BE2C (cell line): ENCODE data around the gene PGC.
A peak's percentile ranks its signal among the peaks of the same experiment; 100 is the strongest.

Experiments
- DNase-seq: peaks from one replicate; pipeline ENCODE4 v3.0.0-alpha.2; 2020
- H3K27me3 ChIP-seq: fragments of 250-450 bp; sonication (Bioruptor Pico); 2 replicates; pipeline ENCODE4 v1.5.1; 2020; ENCODE audit warnings: mild to moderate bottlenecking
- H3K36me3 ChIP-seq: fragments of 250-450 bp; sonication (Bioruptor Pico); 2 replicates; pipeline ENCODE4 v1.5.1; 2020; ENCODE audit warnings: mild to moderate bottlenecking
- H3K4me1 ChIP-seq: fragments of 250-450 bp; sonication (Bioruptor Pico); 2 replicates; pipeline ENCODE4 v1.5.1; 2020
- H3K4me3 ChIP-seq: 2 replicates; pipeline ENCODE4 v1.5.1; 2011; ENCODE audit warnings: low read depth, low read length
- H3K9me3 ChIP-seq: fragments of 250-450 bp; sonication (Bioruptor Pico); 2 replicates; pipeline ENCODE4 v1.5.1; 2020
- TF ChIP-seq, protein P1 (sequence below): IDR thresholded peaks from 2 replicates; pipeline ENCODE4 v1.5.1; 2012; ENCODE audit warnings: mild to moderate bottlenecking, low read depth, low read length

Gene PGC

DNA sequence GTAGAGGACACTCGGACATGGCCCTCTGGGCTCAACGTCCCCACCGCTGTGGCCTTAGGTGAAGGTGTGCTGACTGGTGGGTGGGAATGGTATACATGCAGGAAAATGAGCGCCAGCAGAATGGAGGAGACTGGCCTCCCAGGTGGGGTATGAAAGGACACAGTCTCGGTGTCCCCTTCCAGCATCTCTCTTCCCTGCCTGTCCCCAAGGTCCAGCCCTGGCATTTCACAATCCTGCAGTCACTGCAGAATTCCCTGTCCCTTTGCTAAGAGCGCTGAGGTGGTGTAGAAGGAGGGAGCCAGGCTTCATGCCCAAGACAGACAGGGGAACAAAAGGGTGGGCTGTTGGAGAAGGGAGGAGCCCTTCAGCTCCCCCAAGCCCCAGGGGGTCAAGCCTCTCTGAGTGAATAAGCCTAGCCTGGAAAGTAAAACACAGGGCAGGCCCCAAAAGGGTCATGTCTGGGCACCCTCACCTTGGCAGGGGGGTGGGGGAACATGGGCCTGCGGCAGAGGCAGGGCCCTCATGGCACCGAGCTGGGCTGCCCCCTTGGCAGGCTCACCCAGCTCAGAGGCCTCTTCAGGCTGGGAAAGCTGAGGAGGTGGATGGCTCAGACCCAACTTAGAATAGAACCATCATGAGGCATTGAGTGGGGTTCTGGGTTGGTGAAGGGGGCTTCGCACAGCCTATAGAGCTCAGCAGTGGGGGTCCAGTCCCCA, 35.7 kb downstream of the PGC start:
- no peak for DNase-seq
- no peak overlapping the region for H3K4me3 ChIP-seq
- no peaks in the 10 kb centered on the region for H3K27me3 ChIP-seq
- H3K4me1 ChIP-seq: peaks cover 7% of the 10 kb centered on the region
- TF ChIP-seq, protein P1, sequence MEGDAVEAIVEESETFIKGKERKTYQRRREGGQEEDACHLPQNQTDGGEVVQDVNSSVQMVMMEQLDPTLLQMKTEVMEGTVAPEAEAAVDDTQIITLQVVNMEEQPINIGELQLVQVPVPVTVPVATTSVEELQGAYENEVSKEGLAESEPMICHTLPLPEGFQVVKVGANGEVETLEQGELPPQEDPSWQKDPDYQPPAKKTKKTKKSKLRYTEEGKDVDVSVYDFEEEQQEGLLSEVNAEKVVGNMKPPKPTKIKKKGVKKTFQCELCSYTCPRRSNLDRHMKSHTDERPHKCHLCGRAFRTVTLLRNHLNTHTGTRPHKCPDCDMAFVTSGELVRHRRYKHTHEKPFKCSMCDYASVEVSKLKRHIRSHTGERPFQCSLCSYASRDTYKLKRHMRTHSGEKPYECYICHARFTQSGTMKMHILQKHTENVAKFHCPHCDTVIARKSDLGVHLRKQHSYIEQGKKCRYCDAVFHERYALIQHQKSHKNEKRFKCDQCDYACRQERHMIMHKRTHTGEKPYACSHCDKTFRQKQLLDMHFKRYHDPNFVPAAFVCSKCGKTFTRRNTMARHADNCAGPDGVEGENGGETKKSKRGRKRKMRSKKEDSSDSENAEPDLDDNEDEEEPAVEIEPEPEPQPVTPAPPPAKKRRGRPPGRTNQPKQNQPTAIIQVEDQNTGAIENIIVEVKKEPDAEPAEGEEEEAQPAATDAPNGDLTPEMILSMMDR: no peak
- H3K9me3 ChIP-seq: no peaks in the 10 kb centered on the region
- H3K36me3 ChIP-seq: no peaks in the 10 kb centered on the region

DNA sequence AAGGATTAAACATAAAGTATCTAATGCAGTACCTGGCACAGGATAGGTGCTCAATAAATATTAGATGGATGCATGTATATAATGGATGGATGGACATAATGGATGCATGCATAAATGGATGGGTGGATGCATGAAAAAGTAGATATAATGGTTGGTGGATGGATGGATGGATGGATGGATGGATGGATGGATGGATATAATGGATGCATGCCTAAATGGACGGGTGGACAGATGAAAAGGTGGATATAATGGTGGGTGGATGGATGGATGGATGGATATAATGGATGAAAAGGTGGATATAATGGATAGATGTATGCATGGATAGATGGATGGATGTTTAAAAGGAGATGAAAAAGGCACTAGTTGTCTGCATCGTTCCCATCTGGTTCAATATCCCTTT, 37.8 kb downstream of the PGC start:
- peaks cover 8% of the 10 kb centered on the region for H3K4me1 ChIP-seq
- TF ChIP-seq, protein P1: no peak
- no peaks in the 10 kb centered on the region for H3K36me3 ChIP-seq
- no peak overlapping the region for H3K4me3 ChIP-seq
- H3K27me3 ChIP-seq: no peaks in the 10 kb centered on the region
- H3K9me3 ChIP-seq: no peaks in the 10 kb centered on the region
- no peak for DNase-seq

DNA sequence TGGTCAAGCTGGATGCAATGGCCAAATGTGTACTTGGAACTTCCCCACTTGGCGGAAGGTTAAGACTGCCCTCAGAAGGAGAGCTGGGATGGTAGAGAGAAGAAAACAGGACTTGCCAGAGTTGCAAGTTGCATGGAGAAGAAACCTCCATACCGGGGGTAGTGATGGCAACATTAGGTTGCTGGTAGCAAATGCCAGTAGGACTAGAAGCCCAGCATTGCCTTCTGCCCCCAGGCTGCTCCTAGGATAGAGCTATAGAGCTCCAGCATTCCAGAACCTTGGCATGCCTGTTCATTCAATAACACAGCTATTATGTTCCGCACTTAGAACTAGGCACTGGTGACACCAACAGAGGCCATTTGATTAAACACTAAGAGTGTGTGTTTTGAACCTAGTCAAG, 38.3 kb downstream of the PGC start:
- TF ChIP-seq, protein P1: no peak
- H3K27me3 ChIP-seq: no peaks in the 10 kb centered on the region
- no peak for DNase-seq
- H3K9me3 ChIP-seq: no peaks in the 10 kb centered on the region
- H3K4me3 ChIP-seq: no peak overlapping the region
- no peaks in the 10 kb centered on the region for H3K36me3 ChIP-seq
- peaks cover 8% of the 10 kb centered on the region for H3K4me1 ChIP-seq

DNA sequence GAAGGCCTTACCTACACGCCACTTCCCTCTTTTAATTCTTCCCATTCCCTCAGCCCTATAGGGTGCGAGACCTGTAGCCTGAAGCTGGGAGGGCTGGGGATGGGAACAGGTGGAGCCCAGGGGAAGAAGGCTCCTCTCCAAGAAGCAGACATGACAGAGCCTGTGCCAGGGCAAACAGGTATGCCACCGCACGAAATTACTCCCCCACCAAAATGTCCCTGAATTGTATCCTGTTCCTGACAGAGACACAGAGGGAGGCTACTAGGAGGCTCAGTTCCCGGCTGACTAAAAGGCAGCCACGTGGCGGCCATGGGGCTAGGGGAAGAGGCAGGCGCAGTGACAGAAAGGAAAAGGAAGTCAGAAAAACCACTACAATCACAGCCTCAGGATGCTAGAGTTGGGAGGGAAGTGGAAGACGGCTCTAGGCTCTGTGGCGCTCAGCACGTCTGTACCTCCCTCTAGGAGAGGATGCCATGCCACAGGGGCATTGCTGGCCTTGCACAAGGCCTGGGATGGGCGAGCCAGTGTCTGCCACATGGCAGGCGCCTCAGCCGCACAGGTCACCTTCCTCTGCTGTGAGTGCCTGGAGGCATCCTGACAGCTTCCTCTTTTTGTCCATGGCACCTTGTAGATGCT, 39.5 kb downstream of the PGC start:
- no peak overlapping the region for H3K4me3 ChIP-seq
- no peaks in the 10 kb centered on the region for H3K36me3 ChIP-seq
- no peaks in the 10 kb centered on the region for H3K27me3 ChIP-seq
- peaks cover 8% of the 10 kb centered on the region for H3K4me1 ChIP-seq
- DNase-seq: no peak
- TF ChIP-seq, protein P1: no peak
- no peaks in the 10 kb centered on the region for H3K9me3 ChIP-seq

DNA sequence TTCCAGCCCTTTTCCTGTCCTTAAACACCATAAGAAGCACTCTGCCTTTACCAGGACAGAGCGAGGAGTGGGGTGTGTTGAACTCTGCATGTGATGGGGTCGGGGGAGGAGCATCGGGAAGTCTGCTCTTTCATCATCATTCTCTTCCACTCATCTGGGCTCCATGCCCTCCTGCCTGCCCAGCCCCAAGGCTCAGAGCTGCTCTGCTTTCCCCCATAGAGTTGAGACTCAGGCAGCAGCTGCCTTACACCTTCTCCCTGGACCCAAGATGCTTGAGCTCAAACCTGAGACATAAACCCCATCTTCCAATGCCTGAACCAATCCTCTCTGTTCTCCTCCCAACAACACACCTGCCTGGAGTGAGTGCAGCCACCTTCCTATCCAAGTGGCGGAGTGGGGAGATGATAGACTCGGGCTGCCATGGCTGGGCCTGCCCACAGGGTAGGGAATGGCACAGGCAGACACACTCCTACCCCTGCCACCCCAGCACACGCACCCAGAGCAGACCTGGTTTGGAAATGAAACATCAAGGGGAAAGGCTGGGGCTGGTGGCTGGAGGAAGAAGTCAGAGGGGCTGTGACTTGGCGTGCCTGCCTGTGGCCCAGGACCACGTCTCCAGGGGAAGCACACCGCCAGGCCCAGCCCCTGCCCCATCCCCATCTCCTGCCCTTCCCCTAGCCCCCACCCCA, 40.2 kb downstream of the PGC start:
- H3K9me3 ChIP-seq: no peaks in the 10 kb centered on the region
- H3K27me3 ChIP-seq: no peaks in the 10 kb centered on the region
- H3K4me1 ChIP-seq: peaks cover 8% of the 10 kb centered on the region
- H3K36me3 ChIP-seq: no peaks in the 10 kb centered on the region
- peak; percentile 40 for DNase-seq
- H3K4me3 ChIP-seq: no peak overlapping the region
- TF ChIP-seq, protein P1: no peak
